GM12892 (cell line): ENCODE measurements around the gene SORBS1.

Experiments
- POLR2A ChIP-seq: IDR thresholded peaks from 2 replicates; pipeline ENCODE4 v1.6.1; 2011; ENCODE audit warnings: low read depth, low read length, control low read depth
- POLR2AphosphoS5 ChIP-seq: IDR thresholded peaks from 2 replicates; pipeline ENCODE4 v1.6.1; 2011; ENCODE audit warnings: low read depth, low read length, control low read depth
- TAF1 ChIP-seq: IDR thresholded peaks from 2 replicates; pipeline ENCODE4 v1.6.1; 2011; ENCODE audit warnings: low read depth, mild to moderate bottlenecking, control low read depth, low read length, borderline replicate concordance

GRCh38 chr10:95335933-95336699 lies 225.1 kb downstream of the SORBS1 start:
- TF ChIP-seq POLR2A (no peak), POLR2AphosphoS5 (no peak), TAF1 (no peak)
